WTC11 (cell line): Measurements from ENCODE around the gene DMKN.

ENCODE experiments used
- ESRRA ChIP-seq: sonication (generic); formaldehyde crosslinking; IDR thresholded peaks from 2 replicates; pipeline ENCODE4 v1.8.1; 2022; ENCODE audit warnings: mild to moderate bottlenecking, missing genetic modification reagents, borderline replicate concordance
- FOXK1 ChIP-seq: sonication (generic); formaldehyde crosslinking; IDR thresholded peaks from 2 replicates; pipeline ENCODE4 v1.8.0; 2022; ENCODE audit warnings: mild to moderate bottlenecking, moderate library complexity, missing genetic modification reagents
- KAT7 ChIP-seq: sonication (generic); formaldehyde crosslinking; IDR thresholded peaks from 2 replicates; pipeline ENCODE4 v1.8.1; 2023; ENCODE audit warnings: missing genetic modification reagents, mild to moderate bottlenecking, borderline replicate concordance
- NR1H2 ChIP-seq: sonication (generic); formaldehyde crosslinking; IDR thresholded peaks from 2 replicates; pipeline ENCODE4 v1.9.0; 2021; ENCODE audit warnings: mild to moderate bottlenecking, moderate library complexity, missing genetic modification reagents
- TF ChIP-seq, protein P1 (sequence below): sonication (generic); formaldehyde crosslinking; IDR thresholded peaks from 2 replicates; pipeline ENCODE4 v1.8.1; 2023; ENCODE audit warnings: mild to moderate bottlenecking, missing genetic modification reagents, moderate library complexity
- TF ChIP-seq, protein P2 (sequence below): fragments of 200-600 bp; IDR thresholded peaks from 2 replicates; pipeline ENCODE4 v1.8.0; 2022; ENCODE audit warnings: antibody characterized with exemption
- TF ChIP-seq, protein P3 (sequence below): sonication (generic); formaldehyde crosslinking; IDR thresholded peaks from 2 replicates; pipeline ENCODE4 v1.8.0; 2022; ENCODE audit warnings: mild to moderate bottlenecking, missing genetic modification reagents
- TF ChIP-seq, protein P4 (sequence below): sonication (generic); formaldehyde crosslinking; IDR thresholded peaks from 2 replicates; pipeline ENCODE4 v1.8.0; 2022; ENCODE audit warnings: mild to moderate bottlenecking, missing genetic modification reagents
- TF ChIP-seq, protein P5 (sequence below): sonication (generic); formaldehyde crosslinking; IDR thresholded peaks from 2 replicates; pipeline ENCODE4 v1.8.0; 2023; ENCODE audit warnings: mild to moderate bottlenecking, missing genetic modification reagents

DNA sequence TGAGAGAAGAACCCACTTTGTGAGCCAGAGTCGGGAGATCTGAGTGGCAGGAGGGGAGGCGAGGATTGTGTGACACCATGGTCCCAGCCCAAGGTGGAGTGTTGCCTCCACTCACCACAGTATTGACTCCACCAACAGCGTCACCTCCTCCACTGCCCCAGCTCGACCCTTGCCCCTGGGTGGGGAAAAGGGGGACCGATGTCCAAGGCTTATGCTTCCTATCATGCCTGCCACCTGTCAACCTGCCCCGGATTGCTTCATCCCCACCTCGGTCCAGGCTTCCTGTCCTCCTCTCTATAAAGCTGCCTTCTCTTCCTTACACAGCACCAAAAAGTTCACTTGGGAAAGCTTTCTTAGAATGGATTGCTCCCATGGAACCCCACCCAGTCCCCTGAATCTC lies 7.4 kb downstream of the DMKN start:
- TF ChIP-seq, protein P1, sequence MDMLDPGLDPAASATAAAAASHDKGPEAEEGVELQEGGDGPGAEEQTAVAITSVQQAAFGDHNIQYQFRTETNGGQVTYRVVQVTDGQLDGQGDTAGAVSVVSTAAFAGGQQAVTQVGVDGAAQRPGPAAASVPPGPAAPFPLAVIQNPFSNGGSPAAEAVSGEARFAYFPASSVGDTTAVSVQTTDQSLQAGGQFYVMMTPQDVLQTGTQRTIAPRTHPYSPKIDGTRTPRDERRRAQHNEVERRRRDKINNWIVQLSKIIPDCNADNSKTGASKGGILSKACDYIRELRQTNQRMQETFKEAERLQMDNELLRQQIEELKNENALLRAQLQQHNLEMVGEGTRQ (CRISPR knock-in tag) = no peak
- TF ChIP-seq, protein P2, sequence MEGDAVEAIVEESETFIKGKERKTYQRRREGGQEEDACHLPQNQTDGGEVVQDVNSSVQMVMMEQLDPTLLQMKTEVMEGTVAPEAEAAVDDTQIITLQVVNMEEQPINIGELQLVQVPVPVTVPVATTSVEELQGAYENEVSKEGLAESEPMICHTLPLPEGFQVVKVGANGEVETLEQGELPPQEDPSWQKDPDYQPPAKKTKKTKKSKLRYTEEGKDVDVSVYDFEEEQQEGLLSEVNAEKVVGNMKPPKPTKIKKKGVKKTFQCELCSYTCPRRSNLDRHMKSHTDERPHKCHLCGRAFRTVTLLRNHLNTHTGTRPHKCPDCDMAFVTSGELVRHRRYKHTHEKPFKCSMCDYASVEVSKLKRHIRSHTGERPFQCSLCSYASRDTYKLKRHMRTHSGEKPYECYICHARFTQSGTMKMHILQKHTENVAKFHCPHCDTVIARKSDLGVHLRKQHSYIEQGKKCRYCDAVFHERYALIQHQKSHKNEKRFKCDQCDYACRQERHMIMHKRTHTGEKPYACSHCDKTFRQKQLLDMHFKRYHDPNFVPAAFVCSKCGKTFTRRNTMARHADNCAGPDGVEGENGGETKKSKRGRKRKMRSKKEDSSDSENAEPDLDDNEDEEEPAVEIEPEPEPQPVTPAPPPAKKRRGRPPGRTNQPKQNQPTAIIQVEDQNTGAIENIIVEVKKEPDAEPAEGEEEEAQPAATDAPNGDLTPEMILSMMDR = no peak
- no peak for TF ChIP-seq KAT7
- no peak for TF ChIP-seq FOXK1 (CRISPR knock-in tag)
- no peak for TF ChIP-seq ESRRA (CRISPR knock-in tag)
- TF ChIP-seq NR1H2 (CRISPR knock-in tag) = no peak
- TF ChIP-seq, protein P3, sequence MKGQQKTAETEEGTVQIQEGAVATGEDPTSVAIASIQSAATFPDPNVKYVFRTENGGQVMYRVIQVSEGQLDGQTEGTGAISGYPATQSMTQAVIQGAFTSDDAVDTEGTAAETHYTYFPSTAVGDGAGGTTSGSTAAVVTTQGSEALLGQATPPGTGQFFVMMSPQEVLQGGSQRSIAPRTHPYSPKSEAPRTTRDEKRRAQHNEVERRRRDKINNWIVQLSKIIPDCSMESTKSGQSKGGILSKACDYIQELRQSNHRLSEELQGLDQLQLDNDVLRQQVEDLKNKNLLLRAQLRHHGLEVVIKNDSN (CRISPR knock-in tag) = no peak
- TF ChIP-seq, protein P4, sequence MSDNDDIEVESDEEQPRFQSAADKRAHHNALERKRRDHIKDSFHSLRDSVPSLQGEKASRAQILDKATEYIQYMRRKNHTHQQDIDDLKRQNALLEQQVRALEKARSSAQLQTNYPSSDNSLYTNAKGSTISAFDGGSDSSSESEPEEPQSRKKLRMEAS = no peak
- TF ChIP-seq, protein P5, sequence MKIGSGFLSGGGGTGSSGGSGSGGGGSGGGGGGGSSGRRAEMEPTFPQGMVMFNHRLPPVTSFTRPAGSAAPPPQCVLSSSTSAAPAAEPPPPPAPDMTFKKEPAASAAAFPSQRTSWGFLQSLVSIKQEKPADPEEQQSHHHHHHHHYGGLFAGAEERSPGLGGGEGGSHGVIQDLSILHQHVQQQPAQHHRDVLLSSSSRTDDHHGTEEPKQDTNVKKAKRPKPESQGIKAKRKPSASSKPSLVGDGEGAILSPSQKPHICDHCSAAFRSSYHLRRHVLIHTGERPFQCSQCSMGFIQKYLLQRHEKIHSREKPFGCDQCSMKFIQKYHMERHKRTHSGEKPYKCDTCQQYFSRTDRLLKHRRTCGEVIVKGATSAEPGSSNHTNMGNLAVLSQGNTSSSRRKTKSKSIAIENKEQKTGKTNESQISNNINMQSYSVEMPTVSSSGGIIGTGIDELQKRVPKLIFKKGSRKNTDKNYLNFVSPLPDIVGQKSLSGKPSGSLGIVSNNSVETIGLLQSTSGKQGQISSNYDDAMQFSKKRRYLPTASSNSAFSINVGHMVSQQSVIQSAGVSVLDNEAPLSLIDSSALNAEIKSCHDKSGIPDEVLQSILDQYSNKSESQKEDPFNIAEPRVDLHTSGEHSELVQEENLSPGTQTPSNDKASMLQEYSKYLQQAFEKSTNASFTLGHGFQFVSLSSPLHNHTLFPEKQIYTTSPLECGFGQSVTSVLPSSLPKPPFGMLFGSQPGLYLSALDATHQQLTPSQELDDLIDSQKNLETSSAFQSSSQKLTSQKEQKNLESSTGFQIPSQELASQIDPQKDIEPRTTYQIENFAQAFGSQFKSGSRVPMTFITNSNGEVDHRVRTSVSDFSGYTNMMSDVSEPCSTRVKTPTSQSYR (CRISPR knock-in tag) = no peak
